GM10847 (cell line): Measurements from ENCODE around the gene HDAC9.

Source experiments
- POLR2A ChIP-seq: IDR thresholded peaks from 2 replicates; pipeline ENCODE4 v1.6.1; 2011; ENCODE audit not compliant: insufficient read length; ENCODE audit errors: extremely low read depth

The HDAC9 gene

DNA sequence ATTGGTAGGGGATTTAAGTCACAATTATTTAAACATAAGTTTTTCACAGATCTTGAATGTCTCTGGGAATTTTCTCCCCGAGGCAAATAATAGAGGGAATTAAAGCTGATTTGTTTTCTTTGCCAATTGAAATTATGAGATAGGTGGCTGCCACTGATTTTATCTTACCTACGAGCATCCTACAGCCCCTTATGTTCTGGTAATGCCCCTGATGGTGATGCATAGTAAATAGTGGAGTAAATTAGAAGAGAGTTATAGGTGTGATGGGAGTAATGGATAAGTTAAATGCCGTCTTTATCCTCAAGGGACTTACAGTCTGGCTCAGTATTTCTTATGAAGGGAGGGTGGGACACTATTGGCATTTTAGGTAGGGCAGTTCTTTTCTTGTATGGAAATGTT lies 58.1 kb downstream of the HDAC9 start:
- no peak for TF ChIP-seq POLR2A

DNA sequence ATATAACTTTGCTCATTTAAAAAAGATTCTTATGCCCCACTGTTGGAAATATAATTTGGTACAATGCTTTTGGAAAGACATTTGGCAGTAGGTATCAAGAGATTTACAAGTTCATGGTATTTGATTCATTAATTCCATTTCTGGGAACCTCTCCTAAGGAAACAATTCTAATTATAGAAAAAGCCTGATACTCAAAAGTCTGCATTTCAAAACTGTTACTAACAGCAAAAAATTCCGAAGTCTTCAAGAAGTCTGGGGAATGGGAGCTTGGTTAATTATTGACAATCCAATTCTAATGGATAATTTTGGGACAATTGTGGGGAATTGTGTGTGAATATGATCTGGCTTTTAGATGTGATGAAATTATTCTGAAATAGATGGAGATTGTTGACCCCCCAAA lies 59.6 kb downstream of the HDAC9 start:
- no peak for TF ChIP-seq POLR2A

DNA sequence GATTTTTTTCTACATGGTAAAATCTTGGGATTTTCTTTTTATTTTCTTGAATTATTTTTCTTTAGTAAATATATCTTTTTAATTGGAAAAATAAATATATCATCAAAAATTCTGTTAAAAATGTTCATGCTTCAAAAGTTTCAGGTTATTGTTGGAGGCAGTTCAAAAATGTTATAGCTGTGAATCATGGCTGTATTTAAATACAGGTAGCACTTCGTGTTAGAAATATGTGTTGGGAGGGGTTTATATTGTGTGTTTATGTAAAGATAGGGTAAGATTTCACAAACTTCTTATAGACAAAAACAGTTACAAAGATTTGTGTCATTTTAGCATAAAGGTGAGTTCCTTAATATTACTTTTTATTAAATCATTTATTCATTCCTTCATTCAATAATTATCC lies 60.4 kb downstream of the HDAC9 start:
- no peak for TF ChIP-seq POLR2A

DNA sequence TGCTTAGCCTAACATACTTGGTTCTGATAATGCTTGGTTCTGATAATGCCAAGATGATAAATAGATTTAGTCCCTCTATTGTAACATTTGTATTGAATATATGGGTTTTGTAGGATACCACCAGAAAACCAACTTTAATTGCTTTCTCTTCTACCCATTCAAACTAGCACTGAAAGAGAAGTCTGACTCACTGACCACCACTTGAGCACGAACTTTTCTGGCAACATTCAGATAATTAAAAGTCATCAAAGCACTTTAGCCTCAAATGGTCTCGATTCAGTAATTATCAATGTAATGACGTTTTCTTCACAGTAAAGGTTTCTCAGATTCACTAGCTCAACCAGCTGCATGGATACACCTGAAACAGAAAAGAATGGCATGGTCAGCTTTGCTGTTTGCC lies 63.0 kb downstream of the HDAC9 start:
- TF ChIP-seq POLR2A, result no peak

DNA sequence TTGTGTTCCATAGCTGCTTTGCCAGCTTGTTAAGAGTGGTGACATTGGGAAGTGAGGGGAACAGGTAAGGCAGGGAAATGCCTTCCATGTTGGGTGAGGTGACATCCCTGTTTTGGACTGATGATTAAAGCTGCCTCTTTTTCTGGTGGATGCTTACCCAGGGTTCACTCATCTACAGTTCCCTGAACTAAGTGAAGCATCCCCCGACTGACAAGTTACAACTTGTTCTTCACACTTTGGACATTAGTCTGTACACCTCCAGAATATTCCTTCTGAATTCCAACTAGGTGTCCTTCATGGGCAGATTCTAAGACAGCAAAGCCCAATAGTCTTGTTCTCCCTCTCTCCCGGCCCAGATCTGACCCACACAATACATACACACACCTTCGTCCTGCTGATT lies 63.4 kb downstream of the HDAC9 start:
- no peak for TF ChIP-seq POLR2A

DNA sequence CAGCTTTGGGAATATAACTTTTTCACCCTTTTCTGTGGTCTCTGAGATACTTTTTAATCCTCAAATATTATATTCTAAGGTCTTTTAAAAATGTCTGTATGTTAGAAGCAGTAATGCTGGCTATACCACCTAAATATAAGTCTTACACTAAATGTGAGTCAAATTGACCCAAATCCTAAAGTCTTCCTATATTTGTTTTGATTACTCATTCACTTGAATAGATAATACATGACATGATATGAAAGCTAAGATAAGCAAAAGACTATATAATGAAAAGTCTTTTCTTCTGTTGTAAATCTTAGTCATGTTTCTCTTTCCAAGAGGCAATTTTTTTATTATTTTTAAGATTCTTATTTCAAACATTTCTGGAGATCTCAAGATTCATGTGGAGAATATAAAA lies 64.2 kb downstream of the HDAC9 start:
- no peak for TF ChIP-seq POLR2A

DNA sequence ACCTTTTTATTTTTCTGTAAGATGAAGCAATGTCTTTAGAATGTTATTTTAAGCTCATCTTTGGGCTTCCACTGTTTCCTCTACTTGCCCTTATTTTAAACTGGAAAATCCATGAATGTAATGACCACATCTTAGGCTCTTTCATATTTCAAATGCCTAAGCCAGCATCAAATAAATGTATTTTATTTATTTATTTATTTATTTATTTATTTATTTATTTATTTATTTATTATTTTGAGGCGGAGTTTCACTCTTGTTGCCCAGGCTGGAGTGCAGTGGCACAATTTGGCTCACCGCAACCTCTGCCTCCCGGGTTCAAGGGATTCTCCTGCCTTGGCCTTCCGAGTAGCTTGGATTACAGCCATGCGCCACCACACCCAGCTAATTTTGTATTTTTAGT lies 69.2 kb downstream of the HDAC9 start:
- TF ChIP-seq POLR2A, result no peak

DNA sequence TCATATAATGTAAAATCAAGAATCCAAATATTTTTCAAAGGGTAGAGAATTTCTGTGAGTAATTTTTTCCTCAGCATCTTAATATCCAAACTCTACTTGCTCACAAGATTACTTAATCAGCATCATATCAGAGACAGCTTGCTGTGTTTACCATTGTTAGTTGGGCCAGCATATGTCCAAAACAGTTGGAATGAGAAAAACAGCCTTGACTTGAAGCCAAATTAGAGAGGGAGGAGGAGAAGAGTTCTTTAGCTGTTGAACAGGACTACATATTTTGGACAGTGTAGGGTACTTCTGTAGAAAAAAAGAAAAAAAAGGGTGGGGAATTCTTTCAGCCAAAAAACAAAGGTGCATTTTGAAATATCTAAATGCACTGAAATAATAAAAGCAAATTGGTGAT lies 69.8 kb downstream of the HDAC9 start:
- no peak for TF ChIP-seq POLR2A

DNA sequence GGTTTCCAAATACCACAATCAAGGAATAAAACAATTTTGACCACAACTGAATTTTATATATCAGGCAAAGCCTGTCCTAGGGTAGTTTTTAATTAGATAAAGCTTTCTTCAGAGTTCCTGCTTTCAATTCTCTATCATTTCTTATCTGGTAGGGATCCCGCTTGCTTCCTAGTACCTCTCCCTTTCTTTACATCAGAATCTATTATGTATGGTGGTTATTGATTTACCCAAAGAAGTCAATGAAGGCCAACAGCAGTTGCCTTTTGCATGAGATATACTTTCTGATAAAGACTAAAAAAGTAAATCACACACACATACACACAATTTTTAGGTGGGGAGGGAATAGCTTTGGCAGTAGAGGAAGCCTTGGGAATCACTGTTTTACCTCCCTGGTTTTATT lies 70.7 kb downstream of the HDAC9 start:
- TF ChIP-seq POLR2A, result no peak

DNA sequence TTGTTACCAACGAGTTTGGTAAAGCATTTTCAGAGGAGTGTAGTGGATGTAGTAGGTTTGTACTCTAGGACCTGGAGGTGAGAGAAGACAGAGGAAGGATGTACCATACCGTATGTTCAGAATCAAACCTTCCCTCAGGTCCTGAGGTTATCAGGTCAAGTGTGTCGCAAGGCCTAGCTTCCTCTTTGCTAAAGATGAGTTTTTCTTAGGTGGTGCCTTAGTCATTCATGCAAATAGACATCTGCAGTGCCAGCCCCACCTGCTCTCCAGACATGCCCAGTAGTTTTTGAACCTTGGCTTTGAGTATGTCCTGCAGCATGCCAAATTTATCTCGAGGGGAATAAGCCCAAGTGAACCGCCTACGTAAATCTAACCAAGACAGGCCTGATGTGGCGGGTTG lies 71.3 kb downstream of the HDAC9 start:
- no peak for TF ChIP-seq POLR2A

DNA sequence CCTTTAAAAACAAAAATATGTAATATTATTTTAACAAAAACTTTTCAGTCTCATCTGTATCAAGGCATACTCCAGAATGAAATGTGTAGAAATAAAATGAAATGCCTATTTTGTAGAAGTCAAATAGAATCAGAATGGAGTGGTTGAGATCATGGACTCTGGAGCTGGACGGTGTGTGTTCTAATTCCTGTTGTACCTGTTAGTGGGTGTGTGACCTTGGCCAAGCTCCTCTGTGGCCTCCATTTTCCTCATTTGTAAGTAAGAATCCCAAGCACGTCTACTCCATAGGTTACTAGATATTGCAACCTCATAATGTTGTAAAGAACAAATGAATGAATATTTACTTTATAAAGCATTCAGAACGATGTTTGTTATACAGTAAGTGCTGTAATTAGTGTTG lies 74.9 kb downstream of the HDAC9 start:
- TF ChIP-seq POLR2A, result no peak

DNA sequence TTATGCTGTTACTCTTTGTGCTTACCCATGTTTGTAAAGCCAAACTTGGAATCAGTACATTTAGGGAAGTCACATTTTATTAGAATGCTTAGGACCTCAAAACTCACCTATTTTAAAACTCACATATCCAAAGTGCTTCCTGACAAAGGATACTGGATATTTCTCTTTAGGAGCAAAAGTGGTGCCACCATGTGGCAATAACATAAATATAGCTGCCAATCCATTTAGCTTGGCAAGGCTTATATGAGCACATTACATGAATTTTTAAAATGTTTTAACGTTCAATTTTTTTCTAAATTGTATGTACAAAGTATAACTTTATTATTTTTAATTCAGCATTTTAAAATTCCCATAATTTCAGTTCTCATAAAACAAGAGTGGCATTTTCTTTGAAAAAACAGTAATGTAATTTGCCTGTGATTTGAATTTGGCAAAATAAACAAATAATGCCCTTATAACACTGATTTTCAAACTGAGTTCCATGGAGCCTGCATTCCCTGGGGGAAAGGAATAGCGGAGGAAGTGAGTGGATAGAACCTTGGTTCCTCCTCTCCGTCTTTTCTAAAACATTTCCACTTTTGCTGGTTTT lies 75.4 kb downstream of the HDAC9 start:
- TF ChIP-seq POLR2A, result no peak

DNA sequence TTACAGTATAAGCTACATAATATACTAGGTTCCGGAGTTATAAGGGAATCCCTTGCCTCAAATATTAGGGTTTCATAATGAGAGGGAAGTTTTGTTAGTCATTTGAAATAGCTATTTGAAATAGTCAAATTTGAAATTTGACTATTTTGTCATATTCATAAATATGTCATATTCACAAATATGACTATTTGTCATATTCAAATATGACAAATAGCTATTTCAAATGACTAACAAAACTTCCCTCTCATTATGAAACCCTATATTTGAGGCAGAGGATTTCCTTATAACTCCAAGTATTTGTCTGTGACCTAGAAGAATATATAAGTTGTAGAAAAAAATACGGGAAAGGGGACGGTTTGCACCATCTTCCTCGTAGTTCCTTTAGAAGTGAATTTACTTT lies 76.6 kb downstream of the HDAC9 start:
- no peak for TF ChIP-seq POLR2A

DNA sequence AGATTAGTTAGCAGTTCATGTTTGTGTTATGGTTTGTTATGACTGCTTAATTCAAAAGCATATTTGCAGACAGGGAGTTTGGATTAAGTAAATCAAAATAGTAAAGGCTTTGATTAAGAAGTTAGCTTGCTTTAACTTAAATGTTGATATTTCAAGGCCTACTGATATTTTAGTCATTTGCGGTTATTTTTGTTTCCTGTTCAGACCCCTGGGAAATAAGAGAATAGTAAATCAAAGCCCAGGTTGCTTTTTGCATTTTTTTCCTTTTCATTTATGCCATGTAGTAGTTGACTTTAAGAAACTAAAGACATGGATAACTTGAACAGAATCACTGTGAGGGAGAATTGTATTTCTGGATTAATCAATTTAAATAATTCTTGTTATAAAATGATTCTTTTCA lies 77.3 kb downstream of the HDAC9 start:
- no peak for TF ChIP-seq POLR2A

DNA sequence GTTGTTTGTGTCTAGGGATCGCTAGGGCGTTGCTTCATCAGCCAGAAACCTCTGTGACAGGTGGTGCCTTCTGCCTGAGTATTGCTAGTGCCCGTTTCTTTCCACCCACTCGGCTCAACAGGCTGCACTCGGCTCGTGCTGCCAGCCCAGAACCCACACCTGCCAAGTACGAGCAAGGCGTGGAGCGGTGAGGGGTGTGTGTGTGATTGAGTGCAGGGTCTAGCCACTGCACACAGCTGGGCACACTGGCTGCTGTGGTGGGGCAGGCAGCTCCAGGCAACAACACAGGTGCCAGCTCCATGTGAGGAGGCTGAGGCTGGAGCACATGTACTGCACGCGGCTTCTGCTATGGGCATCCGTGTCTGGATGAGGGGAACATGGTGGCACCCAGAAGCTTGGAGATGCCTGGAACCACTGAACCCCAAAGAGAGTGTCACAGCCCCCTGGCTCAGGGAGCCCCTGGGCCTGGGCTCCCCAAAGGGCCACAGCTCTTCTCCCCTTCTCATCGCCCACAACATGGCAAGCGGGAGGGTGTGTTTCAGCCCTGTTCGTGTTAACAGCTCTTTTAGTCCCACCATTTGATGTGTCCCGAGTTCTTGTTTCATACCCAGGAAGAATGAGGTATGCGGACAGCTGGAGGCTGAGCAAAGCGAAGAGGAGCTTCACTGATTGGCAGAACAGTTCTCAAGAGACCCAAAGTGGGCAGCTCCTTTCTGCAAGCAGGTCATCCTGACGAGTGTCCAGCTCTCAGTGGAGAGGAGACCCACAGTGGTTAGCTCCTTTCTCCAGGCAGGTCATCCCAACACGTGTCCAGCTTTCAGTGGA lies 78.1 kb downstream of the HDAC9 start:
- no peak for TF ChIP-seq POLR2A

DNA sequence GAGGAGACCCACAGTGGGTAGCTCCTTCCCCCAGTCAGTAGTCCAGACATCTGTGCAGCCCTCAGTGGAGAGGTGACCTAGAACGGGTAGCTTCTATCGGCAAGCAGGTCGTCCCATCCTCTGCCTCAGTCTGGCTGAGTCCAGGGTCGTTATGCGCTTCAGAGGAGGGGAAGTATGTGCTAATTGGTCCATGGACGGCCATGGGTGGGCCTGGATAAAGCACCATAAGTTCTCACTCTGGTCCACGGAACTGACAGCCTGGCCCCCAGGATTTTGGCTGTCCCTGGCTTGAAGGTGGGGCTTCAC lies 78.6 kb downstream of the HDAC9 start:
- no peak for TF ChIP-seq POLR2A

DNA sequence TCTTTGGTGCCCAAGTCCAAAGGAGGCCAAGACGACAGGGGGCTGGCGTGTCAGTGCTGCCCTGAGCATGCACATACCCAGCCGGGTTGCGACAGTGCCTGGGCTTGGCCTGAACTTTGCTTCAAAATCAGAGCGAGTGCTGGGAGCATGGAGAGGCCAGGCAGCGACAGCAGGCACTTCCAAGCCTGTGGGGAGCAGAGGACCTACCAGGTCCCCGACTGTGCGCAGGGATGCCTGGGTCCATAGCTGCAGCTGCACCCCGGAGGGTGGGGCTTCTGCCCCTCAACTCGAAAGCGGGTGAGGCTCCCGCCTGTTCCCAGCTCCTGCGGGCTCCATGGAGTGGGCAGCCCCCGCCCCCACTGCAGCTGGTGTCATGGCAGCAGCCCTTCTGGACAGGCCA lies 79.1 kb downstream of the HDAC9 start:
- no peak for TF ChIP-seq POLR2A
